HCT116 (cell line): Measurements from ENCODE around the gene NHSL2. TPM values are rescaled to one million over a fixed set of nuclear protein-coding genes. Genes with fewer than 3 reads are reported as not detected.

Experiments
- ATAC-seq: fragments of 200-7000 bp; cut with Tn5 transposase; 2 replicates; pipeline ENCODE4 v1.9.1; 2020; ENCODE audit warnings: mild to moderate bottlenecking, moderate library complexity
- BruUV-seq: library from RNA; stranded (reverse); fragments of 400-500 nt; replicated peaks from 2 replicates; lab custom pipeline; 2021; lab: Mats Ljungman, UMichigan
- CTCF ChIA-PET: fragments of 300-600 bp; sonication (Branson Sonifier 250); formaldehyde crosslinking; loops from one replicate; lab custom pipeline; 2021; ENCODE audit warnings: antibody characterized with exemption; lab: Charles Lee
- POLR2A ChIA-PET: fragments of 300-600, 350-600 bp; sonication (Branson Sonifier 250); formaldehyde crosslinking; loops from one replicate; lab custom pipeline; 2021; ENCODE audit warnings: antibody characterized with exemption; lab: Charles Lee
- RAD21 ChIA-PET, 2 experiments: fragments of 300-600 bp; sonication (Branson Sonifier 250); formaldehyde crosslinking; loops; one replicate each; lab custom pipeline; 2023; ENCODE audit warnings: low total read pairs in 2 of 2; ENCODE audit not compliant: uncharacterized antibody in 2 of 2, unreplicated experiment in 2 of 2, low non-redundant PET in 1 of 2; lab: Charles Lee
- DNase-seq: peaks from one replicate; pipeline ENCODE4 v3.0.0-alpha.2; 2010; ENCODE audit warnings: low read depth, low spot score
- H2AFZ ChIP-seq: fragments of 200-600 bp; shearing (Covaris generic), sonication (generic); 2 replicates; pipeline ENCODE4 v1.6.1; 2017; ENCODE audit warnings: low read depth, mixed run types, mixed read lengths, antibody characterized with exemption, low read length; ENCODE audit not compliant: poor library complexity, severe bottlenecking
- H3K27ac ChIP-seq: 2 replicates; pipeline ENCODE4 v1.5.1; 2012; ENCODE audit warnings: low read depth, low read length
- H3K27me3 ChIP-seq: fragments of 200-600 bp; sonication (generic); 2 replicates; pipeline ENCODE4 v1.6.1; 2016; ENCODE audit warnings: mixed run types, low read length, mixed read lengths; ENCODE audit not compliant: insufficient read depth
- H3K36me3 ChIP-seq, 2 experiments: fragments of 200-500 bp in 1 of 2; fragments of 200-600 bp in 1 of 2; sonication (Bioruptor generic) in 1 of 2; sonication (generic) in 1 of 2; 2 replicates each; pipeline versions ENCODE4 v1.5.1 to v1.6.1; 2014 to 2016; ENCODE audit warnings: low read length in 2 of 2, inconsistent platforms in 1 of 2, mixed read lengths in 1 of 2, mixed run types in 1 of 2; ENCODE audit not compliant: insufficient read depth in 2 of 2, control insufficient read depth in 1 of 2
- H3K4me1 ChIP-seq, 2 experiments: fragments of 200-600 bp in 1 of 2; sonication (generic) in 1 of 2; 2 replicates each; pipeline versions ENCODE4 v1.5.1 to v1.6.1; 2012 to 2017; ENCODE audit warnings: low read length in 2 of 2, inconsistent platforms in 1 of 2, mild to moderate bottlenecking in 1 of 2, mixed read lengths in 1 of 2, mixed run types in 1 of 2, moderate library complexity in 1 of 2; ENCODE audit not compliant: insufficient read depth in 2 of 2, control insufficient read depth in 1 of 2
- H3K4me2 ChIP-seq: fragments of 200-600 bp; sonication (generic); 2 replicates; pipeline ENCODE4 v1.6.1; 2017; ENCODE audit warnings: mixed run types, low read length, mixed read lengths
- H3K4me3 ChIP-seq, 2 experiments: fragments of 200-600 bp in 1 of 2; sonication (generic) in 1 of 2; replicated peaks in 1 of 2; 2 replicates each; pipeline ENCODE4 v1.5.1; 2011 to 2016; ENCODE audit warnings: low read length in 2 of 2, control low read depth in 1 of 2, low read depth in 1 of 2, mild to moderate bottlenecking in 1 of 2, mixed read lengths in 1 of 2, mixed run types in 1 of 2
- H3K79me2 ChIP-seq: fragments of 200-600 bp; sonication (generic); 2 replicates; pipeline ENCODE4 v1.6.1; 2017; ENCODE audit warnings: mild to moderate bottlenecking, mixed run types, low read length, moderate library complexity, mixed read lengths; ENCODE audit not compliant: insufficient read depth
- H3K9ac ChIP-seq: fragments of 200-600 bp; sonication (generic); 2 replicates; pipeline ENCODE4 v1.6.1; 2016; ENCODE audit warnings: low read length, mixed read lengths
- H3K9me2 ChIP-seq: fragments of 200-600 bp; sonication (generic), shearing (Covaris generic); 2 replicates; pipeline ENCODE4 v1.6.1; 2017; ENCODE audit warnings: mixed run types, mild to moderate bottlenecking, moderate library complexity; ENCODE audit not compliant: insufficient read depth
- H3K9me3 ChIP-seq, 2 experiments: fragments of 200-500 bp in 1 of 2; fragments of 200-600 bp in 1 of 2; sonication (Bioruptor generic) in 1 of 2; sonication (generic) in 1 of 2; 2 replicates each; pipeline ENCODE4 v1.6.1; 2014 to 2017; ENCODE audit warnings: low read length in 2 of 2, mixed read lengths in 2 of 2, inconsistent platforms in 1 of 2, low read depth in 1 of 2, mild to moderate bottlenecking in 1 of 2, mixed run types in 1 of 2, moderate library complexity in 1 of 2; ENCODE audit not compliant: control insufficient read depth in 1 of 2, insufficient read depth in 1 of 2
- H4K20me1 ChIP-seq: fragments of 200-600 bp; sonication (generic), shearing (Covaris generic); 2 replicates; pipeline ENCODE4 v1.6.1; 2017; ENCODE audit warnings: mixed run types, mild to moderate bottlenecking, moderate library complexity; ENCODE audit not compliant: insufficient read depth
- ATF3 ChIP-seq: IDR thresholded peaks from 2 replicates; pipeline ENCODE4 v1.6.1; 2012
- CBX3 ChIP-seq: IDR thresholded peaks from 2 replicates; pipeline ENCODE4 v1.6.1; 2012; ENCODE audit warnings: low read depth
- CTCF ChIP-seq, 3 experiments: fragments of 200-600 bp in 1 of 3; sonication (generic) in 1 of 3; IDR thresholded peaks in 2 of 3; conservative IDR thresholded peaks in 1 of 3; 2 replicates each; pipeline ENCODE4 v1.5.1; 2012 to 2017; ENCODE audit warnings: low read depth in 2 of 3, low read length in 2 of 3, antibody characterized with exemption in 1 of 3, borderline replicate concordance in 1 of 3, control low read depth in 1 of 3, mild to moderate bottlenecking in 1 of 3, mixed read lengths in 1 of 3, mixed run types in 1 of 3, moderate library complexity in 1 of 3; ENCODE audit not compliant: insufficient read depth in 1 of 3
- EGR1 ChIP-seq: IDR thresholded peaks from 2 replicates; pipeline ENCODE4 v1.6.1; 2012; ENCODE audit warnings: low read depth
- ELF1 ChIP-seq: IDR thresholded peaks from 2 replicates; pipeline ENCODE4 v1.6.1; 2012; ENCODE audit warnings: low read depth, borderline replicate concordance
- EZH2phosphoT487 ChIP-seq: fragments of 200-600 bp; IDR thresholded peaks from 2 replicates; pipeline ENCODE4 v1.6.1; 2018; ENCODE audit warnings: antibody characterized with exemption, borderline replicate concordance
- MAX ChIP-seq: IDR thresholded peaks from 2 replicates; pipeline ENCODE4 v1.6.1; 2012
- POLR2AphosphoS5 ChIP-seq: IDR thresholded peaks from 2 replicates; pipeline ENCODE4 v1.6.1; 2011; ENCODE audit warnings: mild to moderate bottlenecking, low read depth, low read length, moderate library complexity
- RAD21 ChIP-seq: IDR thresholded peaks from 2 replicates; pipeline ENCODE4 v1.6.1; 2012; ENCODE audit warnings: low read depth, mild to moderate bottlenecking
- SIN3A ChIP-seq: IDR thresholded peaks from 2 replicates; pipeline ENCODE4 v1.6.1; 2012; ENCODE audit warnings: low read depth
- ZBTB33 ChIP-seq: IDR thresholded peaks from 2 replicates; pipeline ENCODE4 v1.6.1; 2011; ENCODE audit warnings: mild to moderate bottlenecking, low read length, moderate library complexity; ENCODE audit not compliant: insufficient replicate concordance; ENCODE audit errors: extremely low read depth
- ZFX ChIP-seq: fragments of 450-650 bp; IDR thresholded peaks from 2 replicates; pipeline ENCODE4 v1.6.1; 2017
- ZNF274 ChIP-seq: fragments of 200-500 bp; sonication (Bioruptor generic); IDR thresholded peaks from 2 replicates; pipeline ENCODE4 v1.6.1; 2014; ENCODE audit warnings: mild to moderate bottlenecking, low read depth, low read length, inconsistent platforms
- intact Hi-C: fragments of 100-400 bp; cut with micrococcal nuclease; formaldehyde crosslinking; loops from 2 replicates; pipeline ENCODE4 v1.10.0; 2022
- total RNA-seq: library from RNA; stranded (reverse); gene quantifications from one replicate; pipeline ENCODE4 v1.2.1, GENCODE V29; 2021; ENCODE audit not compliant: unreplicated experiment

Gene NHSL2
- total RNA-seq, 1 experiment from 2014 or later, result 0.22 TPM

- H3K36me3 ChIP-seq, result no peaks in the 10 kb centered on the region
- no peaks in the 10 kb centered on the region for H3K9me3 ChIP-seq
- no peak overlapping the region for H3K9ac ChIP-seq
- TF ChIP-seq CTCF (IDR thresholded peaks at IDR 0.05 in 2 of 3, conservative IDR thresholded peaks at IDR 0.05 in 1 of 3; ENCODE audit: borderline replicate concordance in 1 of 3, insufficient read depth in 1 of 3, low read depth in 2 of 3, low read length in 2 of 3) (no peak), ZNF274 (no peak), ELF1 (no peak), ZFX (no peak), ZBTB33 (no peak), MAX (no peak), POLR2AphosphoS5 (no peak), EGR1 (no peak), ATF3 (no peak), EZH2phosphoT487 (no peak), RAD21 (no peak), CBX3 (no peak), SIN3A (no peak)
- BruUV-seq, result no TSS peak
- H3K27ac ChIP-seq, result no peak overlapping the region
- RAD21 ChIA-PET, result no interaction called here
- no peaks in the 10 kb centered on the region for H3K79me2 ChIP-seq
- ATAC-seq (no peak), DNase-seq (no peak)
- no peak overlapping the region for H2AFZ ChIP-seq
- no peaks in the 10 kb centered on the region for H4K20me1 ChIP-seq
- POLR2A ChIA-PET, result no interaction called here
- CTCF ChIA-PET, result interaction anchor here (1.1 kb wide), 1 partner anchor 105 kb away, joined by 3 read pairs; no protein-coding TSS in a partner anchor
- H3K9me2 ChIP-seq, result no peaks in the 10 kb centered on the region
- no peak overlapping the region for H3K4me3 ChIP-seq
- H3K4me1 ChIP-seq, result 0 out of 4 replicates have a peak, but pooled peaks cover 0 to 6% of the 10 kb centered on the region in 2 experiments
- intact Hi-C loops, result loop anchor here (5.0 to 10.0 kb wide), 2 partner anchors 122 to 250 kb away; no protein-coding TSS in a partner anchor
- H3K4me2 ChIP-seq, result no peak overlapping the region
- no peaks in the 10 kb centered on the region for H3K27me3 ChIP-seq
Measured at GRCh38 chrX:72124540-72125201, 214.0 kb downstream of the NHSL2 start.
